HEK293T (cell line): ENCODE data around the gene DEPP1.

ENCODE experiments used
- ARNT ChIP-seq: fragments of 450-650 bp; IDR thresholded peaks from 2 replicates; pipeline ENCODE4 v1.6.1; 2017; ENCODE audit warnings: mild to moderate bottlenecking
- ELF4 ChIP-seq: fragments of 450-650 bp; IDR thresholded peaks from 2 replicates; pipeline ENCODE4 v1.6.1; 2017; ENCODE audit warnings: antibody characterized with exemption
- FOXA1 ChIP-seq: fragments of 450-650 bp; IDR thresholded peaks from 2 replicates; pipeline ENCODE4 v1.6.1; 2016; ENCODE audit warnings: mild to moderate bottlenecking
- FOXK2 ChIP-seq: fragments of 450-650 bp; IDR thresholded peaks from 2 replicates; pipeline ENCODE4 v1.6.1; 2016; ENCODE audit warnings: mild to moderate bottlenecking
- FOXM1 ChIP-seq: fragments of 450-650 bp; IDR thresholded peaks from 2 replicates; pipeline ENCODE4 v1.6.1; 2017; ENCODE audit warnings: mild to moderate bottlenecking, borderline replicate concordance
- HDGF ChIP-seq: fragments of 450-650 bp; IDR thresholded peaks from 2 replicates; pipeline ENCODE4 v1.6.1; 2017; ENCODE audit warnings: antibody characterized with exemption, borderline replicate concordance
- LEF1 ChIP-seq: fragments of 450-650 bp; IDR thresholded peaks from 2 replicates; pipeline ENCODE4 v1.6.1; 2017; ENCODE audit warnings: mild to moderate bottlenecking, borderline replicate concordance
- NFRKB ChIP-seq: fragments of 450-650 bp; IDR thresholded peaks from 2 replicates; pipeline ENCODE4 v1.6.1; 2016; ENCODE audit warnings: mild to moderate bottlenecking, moderate library complexity
- SP1 ChIP-seq: fragments of 450-650 bp; IDR thresholded peaks from 2 replicates; pipeline ENCODE4 v1.6.1; 2017
- TARDBP ChIP-seq: fragments of 450-650 bp; IDR thresholded peaks from 2 replicates; pipeline ENCODE4 v1.6.1; 2016
- TF ChIP-seq, protein P1 (sequence below): fragments of 450-650 bp; IDR thresholded peaks from 2 replicates; pipeline ENCODE4 v1.6.1; 2016

DNA sequence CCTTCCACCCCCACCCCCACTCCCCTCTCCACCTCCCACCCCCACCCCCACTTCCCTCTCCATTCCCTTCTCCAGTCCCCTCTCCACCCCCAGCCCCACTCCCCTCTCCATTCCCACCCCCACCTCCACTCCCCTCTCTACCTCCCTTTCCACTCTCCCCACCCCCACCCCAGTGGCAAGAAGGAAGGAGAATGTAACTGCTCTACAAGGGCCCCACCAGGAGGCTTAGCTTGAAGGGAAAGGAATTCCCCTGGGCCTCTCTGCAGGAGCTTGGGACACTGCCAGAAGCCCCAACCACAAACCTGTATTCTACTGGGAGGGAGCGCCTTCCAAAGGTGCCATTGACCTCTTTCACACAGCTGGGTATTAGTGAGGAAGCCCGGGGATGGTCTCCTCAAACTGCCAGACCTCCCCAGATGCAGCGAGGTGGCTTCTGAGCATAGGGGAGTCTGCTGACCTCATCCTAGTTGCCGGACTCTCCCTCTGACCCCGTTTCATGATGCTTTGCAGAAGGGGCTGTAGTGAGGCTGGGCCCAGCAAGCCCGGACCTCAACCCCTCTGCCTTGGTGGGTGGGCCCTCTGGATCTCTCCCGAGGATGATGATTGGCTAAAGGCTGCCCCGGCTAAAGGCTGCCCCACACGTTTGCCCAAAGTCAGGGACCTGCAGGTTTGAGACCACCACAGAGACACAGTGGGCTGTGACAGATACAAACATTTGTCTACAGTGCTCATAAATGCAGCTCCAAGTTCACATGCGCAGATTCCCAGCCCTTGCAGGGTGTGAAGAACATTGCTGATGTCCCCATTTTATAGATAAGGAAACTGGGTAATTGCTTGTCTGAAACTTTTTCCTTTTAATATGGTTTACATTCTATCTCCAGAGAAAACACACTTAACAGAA, 2.9 kb downstream of the DEPP1 start:
- TF ChIP-seq SP1 = no peak
- TF ChIP-seq TARDBP = no peak
- no peak for TF ChIP-seq FOXK2
- no peak for TF ChIP-seq FOXA1
- no peak for TF ChIP-seq ARNT
- no peak for TF ChIP-seq HDGF
- no peak for TF ChIP-seq NFRKB
- TF ChIP-seq LEF1 = no peak
- no peak for TF ChIP-seq ELF4
- TF ChIP-seq, protein P1, sequence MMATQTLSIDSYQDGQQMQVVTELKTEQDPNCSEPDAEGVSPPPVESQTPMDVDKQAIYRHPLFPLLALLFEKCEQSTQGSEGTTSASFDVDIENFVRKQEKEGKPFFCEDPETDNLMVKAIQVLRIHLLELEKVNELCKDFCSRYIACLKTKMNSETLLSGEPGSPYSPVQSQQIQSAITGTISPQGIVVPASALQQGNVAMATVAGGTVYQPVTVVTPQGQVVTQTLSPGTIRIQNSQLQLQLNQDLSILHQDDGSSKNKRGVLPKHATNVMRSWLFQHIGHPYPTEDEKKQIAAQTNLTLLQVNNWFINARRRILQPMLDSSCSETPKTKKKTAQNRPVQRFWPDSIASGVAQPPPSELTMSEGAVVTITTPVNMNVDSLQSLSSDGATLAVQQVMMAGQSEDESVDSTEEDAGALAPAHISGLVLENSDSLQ = no peak
- TF ChIP-seq FOXM1 = no peak
